H1 (cell line): ENCODE data around the gene TJP3. TPM values are rescaled to one million over a fixed set of nuclear protein-coding genes. Genes with fewer than 3 reads are reported as not detected.

Experiments used
- CTCF ChIA-PET: fragments of 300-600 bp; sonication (Branson Sonifier 250); formaldehyde crosslinking; loops from one replicate; lab custom pipeline; 2021; ENCODE audit not compliant: partially characterized antibody; lab: Charles Lee
- POLR2A ChIA-PET: fragments of 300-600 bp; sonication (Branson Sonifier 250); formaldehyde crosslinking; loops from one replicate; lab custom pipeline; 2021; ENCODE audit warnings: inconsistent platforms; ENCODE audit not compliant: partially characterized antibody; lab: Charles Lee
- DNase-seq, 2 experiments: peaks; one replicate each; pipeline versions ENCODE4 v3.0.0 to v3.0.0-alpha.2; 2010 to 2022; ENCODE audit warnings: low spot score in 2 of 2, low read depth in 1 of 2, mixed read lengths in 1 of 2
- FAIRE-seq: peaks from 2 replicates; lab custom pipeline; 2011; peaks lifted over from hg19 to GRCh38; lab: Jason Lieb, UNC
- H2AFZ ChIP-seq: 2 replicates; pipeline ENCODE4 v1.8.1; 2012; ENCODE audit warnings: low read length, inconsistent platforms
- H2AK5ac ChIP-seq: 2 replicates; pipeline ENCODE4 v1.6.1; 2013; ENCODE audit warnings: low read depth, low read length
- H2BK120ac ChIP-seq: replicated peaks from 2 replicates; pipeline ENCODE3; 2013; ENCODE audit warnings: low read depth, low read length, inconsistent platforms
- H2BK12ac ChIP-seq: 2 replicates; pipeline ENCODE4 v1.6.1; 2013; ENCODE audit warnings: low read depth, low read length
- H2BK15ac ChIP-seq: 2 replicates; pipeline ENCODE4 v1.6.1; 2013; ENCODE audit warnings: low read length
- H2BK20ac ChIP-seq: 2 replicates; pipeline ENCODE4 v1.6.1; 2013; ENCODE audit warnings: low read length
- H2BK5ac ChIP-seq: 2 replicates; pipeline ENCODE4 v1.6.1; 2013; ENCODE audit warnings: low read depth, low read length
- H3K14ac ChIP-seq: 2 replicates; pipeline ENCODE4 v1.6.1; 2013; ENCODE audit warnings: inconsistent platforms; ENCODE audit not compliant: insufficient read length
- H3K18ac ChIP-seq: 2 replicates; pipeline ENCODE4 v1.6.1; 2013; ENCODE audit warnings: low read length; ENCODE audit errors: extremely low read depth
- H3K23ac ChIP-seq: 2 replicates; pipeline ENCODE4 v1.6.1; 2013; ENCODE audit warnings: inconsistent platforms; ENCODE audit not compliant: insufficient read length
- H3K23me2 ChIP-seq: 2 replicates; pipeline ENCODE4 v1.6.1; 2013; ENCODE audit warnings: low read depth, low read length
- H3K27ac ChIP-seq: 2 replicates; pipeline ENCODE4 v1.6.1; 2011; ENCODE audit warnings: low read depth, low read length, inconsistent platforms
- H3K27me3 ChIP-seq, 4 experiments: replicated peaks in 1 of 4; 1 replicate in 1 of 4; 2 replicates in 3 of 4; pipeline versions ENCODE4 v1.6.1 to v1.8.1; 2011 to 2013; ENCODE audit warnings: low read length in 3 of 4, mild to moderate bottlenecking in 3 of 4, inconsistent platforms in 2 of 4, mixed read lengths in 2 of 4, moderate library complexity in 1 of 4; ENCODE audit not compliant: control insufficient read depth in 3 of 4, insufficient read depth in 3 of 4; ENCODE audit errors: extremely low read depth in 1 of 4
- H3K36me3 ChIP-seq, 4 experiments: 2 replicates each; pipeline versions ENCODE4 v1.6.1 to v1.8.1; 2011 to 2013; ENCODE audit warnings: mild to moderate bottlenecking in 4 of 4, low read length in 3 of 4, moderate library complexity in 2 of 4, control low read depth in 1 of 4, inconsistent platforms in 1 of 4; ENCODE audit not compliant: insufficient read depth in 4 of 4, control insufficient read depth in 2 of 4
- H3K4ac ChIP-seq: replicated peaks from 2 replicates; pipeline ENCODE3; 2013; ENCODE audit warnings: low read length, low read depth, mixed read lengths, inconsistent platforms; ENCODE audit not compliant: insufficient read length
- H3K4me1 ChIP-seq, 4 experiments: replicated peaks in 1 of 4; 1 replicate in 1 of 4; 2 replicates in 3 of 4; pipeline versions ENCODE4 v1.6.1 to v1.8.1; 2011 to 2013; ENCODE audit warnings: low read length in 3 of 4, inconsistent platforms in 2 of 4, mixed read lengths in 1 of 4; ENCODE audit not compliant: insufficient read depth in 4 of 4, control insufficient read depth in 3 of 4
- H3K4me2 ChIP-seq, 2 experiments: 2 replicates each; pipeline versions ENCODE4 v1.6.1 to v1.8.1; 2011 to 2013; ENCODE audit warnings: low read depth in 2 of 2, low read length in 2 of 2, control low read depth in 1 of 2, inconsistent platforms in 1 of 2, mild to moderate bottlenecking in 1 of 2; ENCODE audit not compliant: insufficient read depth in 1 of 2
- H3K4me3 ChIP-seq, 4 experiments: fragments of 200-600, 300-600 bp in 1 of 4; sonication (generic), shearing (Covaris generic), sonication (Bioruptor Twin) in 1 of 4; 2 replicates each; pipeline versions ENCODE4 v1.5.1 to v1.8.1; 2011 to 2016; ENCODE audit warnings: low read length in 4 of 4, low read depth in 3 of 4, control low read depth in 2 of 4, inconsistent platforms in 2 of 4, mild to moderate bottlenecking in 2 of 4, mixed read lengths in 1 of 4, moderate library complexity in 1 of 4; ENCODE audit not compliant: insufficient read depth in 2 of 4; ENCODE audit errors: extremely low read depth in 1 of 4
- H3K56ac ChIP-seq: replicated peaks from 2 replicates; pipeline ENCODE3; 2013; ENCODE audit warnings: low read depth, mild to moderate bottlenecking, mixed read lengths, low read length, inconsistent platforms; ENCODE audit not compliant: insufficient read length
- H3K79me1 ChIP-seq: 2 replicates; pipeline ENCODE4 v1.6.1; 2013; ENCODE audit warnings: low read depth, low read length, control low read depth
- H3K79me2 ChIP-seq, 2 experiments: 2 replicates each; pipeline versions ENCODE4 v1.6.1 to v1.8.1; 2012 to 2013; ENCODE audit warnings: low read length in 2 of 2, mild to moderate bottlenecking in 2 of 2, inconsistent platforms in 1 of 2; ENCODE audit not compliant: insufficient read depth in 2 of 2, control insufficient read depth in 1 of 2
- H3K9ac ChIP-seq, 4 experiments: replicated peaks in 1 of 4; 1 replicate in 1 of 4; 2 replicates in 3 of 4; pipeline versions ENCODE4 v1.6.1 to v1.8.1; 2011 to 2013; ENCODE audit warnings: low read depth in 3 of 4, low read length in 3 of 4, control low read depth in 2 of 4, mild to moderate bottlenecking in 2 of 4, moderate library complexity in 2 of 4, inconsistent platforms in 1 of 4; ENCODE audit errors: extremely low read depth in 1 of 4
- H3K9me3 ChIP-seq, 2 experiments: 2 replicates each; pipeline versions ENCODE4 v1.6.1 to v1.8.1; 2012 to 2013; ENCODE audit warnings: mild to moderate bottlenecking in 2 of 2, moderate library complexity in 2 of 2, control low read depth in 1 of 2, inconsistent platforms in 1 of 2, low read depth in 1 of 2, low read length in 1 of 2, mixed read lengths in 1 of 2; ENCODE audit not compliant: insufficient read depth in 2 of 2
- H4K20me1 ChIP-seq, 2 experiments: replicated peaks in 1 of 2; 2 replicates each; pipeline versions ENCODE3 to v1.8.1; 2011 to 2013; ENCODE audit warnings: inconsistent platforms in 2 of 2, low read length in 2 of 2, mild to moderate bottlenecking in 1 of 2; ENCODE audit not compliant: insufficient read depth in 2 of 2, control insufficient read depth in 1 of 2
- H4K5ac ChIP-seq: 2 replicates; pipeline ENCODE4 v1.6.1; 2013; ENCODE audit warnings: low read length, low read depth, mixed read lengths, inconsistent platforms; ENCODE audit not compliant: insufficient read length
- H4K8ac ChIP-seq: 2 replicates; pipeline ENCODE4 v1.8.0; 2013; ENCODE audit warnings: mild to moderate bottlenecking, moderate library complexity, low read length, inconsistent platforms; ENCODE audit not compliant: insufficient read depth; ENCODE audit errors: extremely low read depth
- H4K91ac ChIP-seq: replicated peaks from 2 replicates; pipeline ENCODE3; 2013; ENCODE audit warnings: low read length, mixed read lengths, inconsistent platforms; ENCODE audit not compliant: insufficient read length
- CHD1 ChIP-seq: IDR thresholded peaks from 2 replicates; pipeline ENCODE4 v1.6.1; 2012; ENCODE audit warnings: low read depth, low read length, improper control_type of control experiment
- EGR1 ChIP-seq: IDR thresholded peaks from 2 replicates; pipeline ENCODE4 v1.6.1; 2011; ENCODE audit warnings: low read depth, low read length, borderline replicate concordance
- SRF ChIP-seq: IDR thresholded peaks from 2 replicates; pipeline ENCODE4 v1.6.1; 2011; ENCODE audit warnings: mild to moderate bottlenecking, low read depth, low read length, moderate library complexity
- YY1 ChIP-seq: IDR thresholded peaks from 2 replicates; pipeline ENCODE4 v1.6.1; 2011; ENCODE audit warnings: low read depth, mild to moderate bottlenecking, low read length
- WGBS, 2 experiments: shearing (Covaris generic) in 1 of 2; methylation state at CpG; one replicate each; pipeline versions ENCODE4 v1.1.6 to v1.1.7; 2013 to 2015; ENCODE audit warnings: low lambda C conversion rate in 2 of 2, mixed read lengths in 2 of 2, inconsistent platforms in 1 of 2, low coverage in 1 of 2, missing lambda C conversion rate in 1 of 2; ENCODE audit not compliant: insufficient replicate concordance in 2 of 2, insufficient coverage in 1 of 2, insufficient read length in 1 of 2; ENCODE audit errors: extremely low coverage in 1 of 2, missing lambda C conversion rate in 1 of 2; 5-methylcytosine and 5-hydroxymethylcytosine counted together
- polyA plus RNA-seq, 7 experiments: library from polyadenylated mRNA; depleted of rRNA in 3 of 7; stranded (reverse) in 5 of 7; unstranded in 2 of 7; fragments of >200 nt in 5 of 7; fragments of 200-250 nt in 2 of 7; gene quantifications; 1 replicate in 5 of 7; 2 replicates in 1 of 7; 4 replicates in 1 of 7; pipeline versions ENCODE4 v1.2.1 to v1.2.3, GENCODE V29; 2011 to 2013; ENCODE audit warnings: missing spikeins in 2 of 7, mixed read lengths in 2 of 7
- total RNA-seq: library from RNA; stranded (reverse); fragmentation: NEBNext Ultra II Directional; extraction: Animal tissue kit (Norgen Biotek cat#: 25700); gene quantifications from 2 replicates; pipeline ENCODE4 v1.2.1, GENCODE V29; 2021

The TJP3 gene
- total and polyA plus RNA-seq, 2 of the 8 experiments (the other 6 are each of a cell fraction or from before 2014, with no cell fraction given): 17.1 to 26.1 TPM

DNA sequence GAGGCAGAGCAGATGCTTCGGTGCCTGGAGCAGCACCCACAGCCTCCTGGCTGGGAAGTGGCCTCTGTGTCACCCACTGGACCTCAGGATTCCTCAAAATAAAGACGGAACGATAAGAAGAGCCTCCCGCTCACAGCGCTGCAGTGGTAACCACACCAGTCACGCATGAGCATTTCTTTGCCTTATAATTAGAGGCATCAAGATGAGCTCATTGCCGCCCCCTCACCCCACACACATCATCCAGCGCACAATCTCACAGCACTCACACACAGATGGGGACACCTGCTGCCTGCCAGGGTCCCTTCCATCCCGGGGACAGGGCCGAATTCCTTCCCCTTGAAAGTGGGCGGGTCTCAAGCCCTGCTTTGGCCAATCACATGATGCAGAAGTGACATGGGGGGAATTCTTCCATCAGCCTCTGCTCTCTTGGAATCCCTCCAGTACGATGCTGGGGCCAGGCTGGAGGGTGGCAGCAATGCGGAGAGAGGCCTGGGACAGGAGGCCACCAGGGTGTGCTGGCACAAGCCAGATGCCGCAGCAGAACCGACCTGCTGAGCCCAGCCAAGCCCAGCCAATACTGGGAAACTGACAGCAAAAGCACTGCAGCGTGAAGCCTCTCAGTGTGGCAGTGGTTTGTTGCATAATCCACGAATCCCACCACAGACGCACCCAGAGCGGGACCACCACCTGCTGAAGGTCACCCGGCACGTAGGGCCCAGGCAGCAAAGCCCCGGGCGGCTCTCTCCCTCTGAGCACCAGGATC is 23.9 kb upstream of the TJP3 start:
- peaks cover 0 to 5% (median 3%) of the 10 kb centered on the region in 4 experiments; a peak in 2 of 8 replicates for H3K36me3 ChIP-seq
- peaks cover 3% of the 10 kb centered on the region for H3K79me1 ChIP-seq
- no peak overlapping the region for H3K56ac ChIP-seq
- no peak overlapping the region; a peak in 1 of 4 replicates for H3K4me2 ChIP-seq
- H3K4me3 ChIP-seq: no peak overlapping the region
- H4K8ac ChIP-seq: no peak overlapping the region; the same call in 1 of the 2 replicates
- H3K23ac ChIP-seq: no peak overlapping the region
- no peak for FAIRE-seq
- DNase-seq: no peak
- H2AK5ac ChIP-seq: peak overlapping the region; percentile 11; the same call in 1 of the 2 replicates
- H4K91ac ChIP-seq: peak overlapping the region; percentile 88
- H3K14ac ChIP-seq: no peak overlapping the region
- peak overlapping the region; percentile 44 for H4K5ac ChIP-seq
- peaks cover 7 to 9% of the 10 kb centered on the region in 2 experiments for H3K9me3 ChIP-seq
- TF ChIP-seq YY1: no peak
- TF ChIP-seq CHD1: no peak
- no peak for TF ChIP-seq EGR1
- no peak for TF ChIP-seq SRF
- ChIA-PET POLR2A (interaction anchor here (0.8 to 2.6 kb wide), 3 partner anchors 10 to 78 kb away, joined by 3 to 10 read pairs (median 6); partner anchors contain the start of gene MRPL54), CTCF (interaction anchor here (0.6 to 2.8 kb wide), 7 partner anchors 8 to 79 kb away, joined by 3 to 8 read pairs (median 4); partner anchors contain the start of gene MRPL54)
- H2BK12ac ChIP-seq: peak overlapping the region; percentile 95; the same call in 1 of the 2 replicates
- H3K4ac ChIP-seq: peak overlapping the region; percentile 74
- peak overlapping the region; percentile 98; the same call in 1 of the 2 replicates for H2BK20ac ChIP-seq
- peaks cover 3 to 8% of the 10 kb centered on the region in 2 experiments for H4K20me1 ChIP-seq
- H3K9ac ChIP-seq: no peak overlapping the region
- H3K27ac ChIP-seq: no peak overlapping the region; the same call in 1 of the 2 replicates
- H3K27me3 ChIP-seq: no peaks in the 10 kb centered on the region; a peak in 1 of 7 replicates
- H2AFZ ChIP-seq: no peak overlapping the region
- peaks cover 0 to 41% (median 28%) of the 10 kb centered on the region in 4 experiments; a peak in 6 of 7 replicates for H3K4me1 ChIP-seq
- peaks cover 10% of the 10 kb centered on the region; the same call in 1 of the 2 replicates for H3K23me2 ChIP-seq
- 90% methylated on average over 23 of the region's 23 CpGs; no CpG with 5 or more reads in 1 of the 2 experiments for WGBS, 2 experiments
- H3K18ac ChIP-seq: peak overlapping the region; percentile 83; the same call in 1 of the 2 replicates
- peak overlapping the region; percentile 96 for H2BK15ac ChIP-seq
- H2BK120ac ChIP-seq: no peak overlapping the region
- H3K79me2 ChIP-seq: peaks cover 0 to 33% of the 10 kb centered on the region in 2 experiments; a peak in 1 of 4 replicates
- peak overlapping the region; percentile 98; the same call in 1 of the 2 replicates for H2BK5ac ChIP-seq
